ENCODE measurements around the gene NOL4L. TPM values are rescaled to one million over a fixed set of nuclear protein-coding genes. Genes with fewer than 3 reads are reported as not detected.

Gene NOL4L
- total RNA-seq, 1 experiment from 2014 or later, result 31.7 TPM

DNA sequence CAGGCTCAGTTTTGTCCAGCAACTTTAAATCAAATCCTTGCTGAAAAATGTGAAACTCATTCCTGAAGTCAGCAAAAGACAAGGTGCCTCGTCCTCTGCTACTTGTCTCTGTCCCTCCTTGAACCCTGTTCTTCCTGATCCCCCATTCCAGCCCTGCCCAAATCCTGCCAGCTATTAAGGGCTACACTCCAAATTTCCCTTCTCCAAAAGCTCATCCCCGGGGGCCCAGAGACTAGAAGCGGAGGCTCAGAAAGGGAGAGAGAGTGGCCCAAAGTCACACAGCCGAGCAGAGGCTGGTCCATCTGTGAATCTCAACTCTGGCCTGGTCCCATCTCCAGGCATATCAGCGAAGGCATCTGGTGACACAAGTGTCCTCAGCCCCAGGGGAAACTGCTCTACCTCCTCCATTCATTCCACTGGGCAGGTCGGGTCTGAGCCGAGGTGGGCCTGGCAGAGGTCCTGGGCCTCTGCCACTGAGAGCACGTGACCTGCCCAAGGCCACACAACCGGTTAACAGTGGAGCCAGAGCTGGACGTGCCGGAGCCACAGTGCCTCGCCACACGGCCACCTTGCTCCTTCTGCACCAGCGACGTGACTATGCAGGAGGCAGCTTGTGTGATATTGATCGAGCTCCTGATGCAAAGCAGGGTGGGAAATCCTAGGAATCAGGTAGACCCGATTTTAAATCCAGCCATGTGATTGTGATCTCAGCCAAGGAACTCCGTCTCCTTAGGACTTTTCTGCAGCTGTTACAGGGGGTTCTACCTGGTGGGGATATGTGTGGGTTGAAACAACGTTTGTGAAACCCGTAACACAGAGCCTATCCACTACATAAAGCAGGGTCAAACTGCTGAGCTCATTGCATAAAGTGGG is 28.6 kb downstream of the NOL4L start:
- Histone ChIP-seq H3K27ac (ENCODE audit: insufficient read length, low read depth, low read length) (no peak overlapping the region), H3K27me3 (ENCODE audit: insufficient read depth, low read length) (no peaks in the 10 kb centered on the region), H2BK20ac (ENCODE audit: low read depth, low read length, poor library complexity, severe bottlenecking) (no peak overlapping the region), H3K4me1 (ENCODE audit: insufficient read depth, low read length) (no peaks in the 10 kb centered on the region), H2AK5ac (ENCODE audit: insufficient read length, low read length) (no peak overlapping the region), H2BK120ac (ENCODE audit: low read depth, low read length, poor library complexity, severe bottlenecking) (no peak overlapping the region), H3K9me3 (ENCODE audit: control insufficient read depth, low read depth, low read length) (no peaks in the 10 kb centered on the region), H3K56ac (ENCODE audit: insufficient read length, low read depth, low read length) (no peak overlapping the region), H3K18ac (ENCODE audit: insufficient read length, low read depth, low read length) (no peak overlapping the region), H2AFZ (ENCODE audit: low read length) (no peak overlapping the region), H3K23me2 (ENCODE audit: insufficient read length, low read depth, low read length, poor library complexity, severe bottlenecking) (no peaks in the 10 kb centered on the region), H3K9ac (ENCODE audit: extremely low read depth, insufficient read length, low read length) (no peak overlapping the region), H3K4ac (ENCODE audit: low read depth, low read length) (no peak overlapping the region), H3K4me2 (ENCODE audit: insufficient read depth, insufficient read length, low read length) (no peak overlapping the region), H2BK12ac (ENCODE audit: insufficient read length, low read depth, low read length) (no peak overlapping the region), H4K8ac (replicated peaks; ENCODE audit: insufficient read length, low read depth, low read length) (no peak overlapping the region), H3K23ac (ENCODE audit: insufficient read length, low read depth, low read length) (no peak overlapping the region), H4K91ac (ENCODE audit: insufficient read length, low read depth, low read length) (no peak overlapping the region), H4K5ac (ENCODE audit: insufficient read length, low read depth, low read length) (no peak overlapping the region), H2BK5ac (ENCODE audit: insufficient read length, low read length) (no peak overlapping the region), H3K79me1 (ENCODE audit: insufficient read depth, low read depth, low read length, poor library complexity, severe bottlenecking) (no peaks in the 10 kb centered on the region), H4K20me1 (ENCODE audit: control insufficient read depth, insufficient read depth, insufficient read length) (no peaks in the 10 kb centered on the region), H3T11ph (ENCODE audit: low read length) (no peak overlapping the region), H3K14ac (ENCODE audit: insufficient read depth, low read length) (no peak overlapping the region), H2BK15ac (ENCODE audit: low read depth, low read length) (no peak overlapping the region), H3K79me2 (ENCODE audit: insufficient read depth, low read length) (no peaks in the 10 kb centered on the region)
- Mint-ChIP-seq H3K4me1 (peaks cover 26 to 35% of the 10 kb centered on the region in 2 experiments), H3K9me3 (no peaks in the 10 kb centered on the region), H3K27me3 (ENCODE audit: low read depth) (peaks cover 23% of the 10 kb centered on the region), H3K27ac (0 out of 7 replicates have a peak overlapping the region, but pooled peaks of 1 of the 3 experiments have one; percentile 12), H3K36me3 (ENCODE audit: insufficient read depth in 1 of 3, low read depth in 3 of 3) (no peaks in the 10 kb centered on the region; a peak in 1 of 7 replicates), H3K4me3 (no peak overlapping the region)
- DNase-seq, result no peak
- TF ChIP-seq, protein P1, sequence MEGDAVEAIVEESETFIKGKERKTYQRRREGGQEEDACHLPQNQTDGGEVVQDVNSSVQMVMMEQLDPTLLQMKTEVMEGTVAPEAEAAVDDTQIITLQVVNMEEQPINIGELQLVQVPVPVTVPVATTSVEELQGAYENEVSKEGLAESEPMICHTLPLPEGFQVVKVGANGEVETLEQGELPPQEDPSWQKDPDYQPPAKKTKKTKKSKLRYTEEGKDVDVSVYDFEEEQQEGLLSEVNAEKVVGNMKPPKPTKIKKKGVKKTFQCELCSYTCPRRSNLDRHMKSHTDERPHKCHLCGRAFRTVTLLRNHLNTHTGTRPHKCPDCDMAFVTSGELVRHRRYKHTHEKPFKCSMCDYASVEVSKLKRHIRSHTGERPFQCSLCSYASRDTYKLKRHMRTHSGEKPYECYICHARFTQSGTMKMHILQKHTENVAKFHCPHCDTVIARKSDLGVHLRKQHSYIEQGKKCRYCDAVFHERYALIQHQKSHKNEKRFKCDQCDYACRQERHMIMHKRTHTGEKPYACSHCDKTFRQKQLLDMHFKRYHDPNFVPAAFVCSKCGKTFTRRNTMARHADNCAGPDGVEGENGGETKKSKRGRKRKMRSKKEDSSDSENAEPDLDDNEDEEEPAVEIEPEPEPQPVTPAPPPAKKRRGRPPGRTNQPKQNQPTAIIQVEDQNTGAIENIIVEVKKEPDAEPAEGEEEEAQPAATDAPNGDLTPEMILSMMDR (conservative IDR thresholded peaks at IDR 0.05), result no peak
- WGBS (ENCODE audit: extremely low coverage, insufficient read length, low lambda C conversion rate), result no CpG with 5 or more reads among the region's 20 CpGs
